Uterus (tissue), 4 donors: ENCODE measurements around the gene CD69. TPM values are rescaled to one million over a fixed set of nuclear protein-coding genes. Genes with fewer than 3 reads are reported as not detected.

Source experiments
- DNase-seq, 2 donors: peaks; one replicate each; pipeline ENCODE4 v3.0.0-alpha.2; 2019 to 2020
- H3K27ac ChIP-seq, 2 donors: fragments of 200-600 bp; sonication (generic); 1 replicate in 1 of 2; 2 replicates in 1 of 2; pipeline ENCODE4 v1.5.1; 2016 to 2018
- H3K27me3 ChIP-seq, 2 donors: fragments of 200-600 bp; sonication (generic); one replicate each; pipeline ENCODE4 v1.5.1; 2018 to 2019; ENCODE audit warnings: control low read depth in 1 of 2
- H3K36me3 ChIP-seq, 2 donors: fragments of 200-600 bp; sonication (generic); one replicate each; pipeline ENCODE4 v1.5.1; 2019; ENCODE audit warnings: control low read depth in 1 of 2
- H3K4me1 ChIP-seq, 2 donors: fragments of 200-600 bp; sonication (generic); one replicate each; pipeline ENCODE4 v1.5.1; 2018 to 2019; ENCODE audit warnings: control low read depth in 1 of 2
- H3K4me3 ChIP-seq, 2 donors: fragments of 200-600 bp; sonication (generic); 1 replicate in 1 of 2; 2 replicates in 1 of 2; pipeline ENCODE4 v1.5.1; 2018 to 2019; ENCODE audit warnings: mild to moderate bottlenecking in 1 of 2
- H3K9me3 ChIP-seq, 2 donors: fragments of 200-600 bp; sonication (generic); one replicate each; pipeline ENCODE4 v1.5.1; 2019; ENCODE audit warnings: control low read depth in 1 of 2
- POLR2A ChIP-seq, 2 donors: fragments of 450-650 bp; IDR thresholded peaks; one replicate each; pipeline ENCODE4 v1.6.1; 2016; ENCODE audit warnings: antibody characterized with exemption in 2 of 2, mild to moderate bottlenecking in 1 of 2, moderate library complexity in 1 of 2
- intact Hi-C: fragments of 100-400 bp; cut with DNase I; formaldehyde crosslinking; loops from one replicate; pipeline ENCODE4 v1.15.1; 2023; ENCODE audit warnings: low total_unique reads
- total RNA-seq, 4 donors: library from RNA; depleted of rRNA in 3 of 4; stranded (reverse); fragments of >200 nt in 3 of 4; gene quantifications; one replicate each; pipeline versions ENCODE4 v1.1.0 to v1.2.4, GENCODE V29; 2014 to 2023
- TF ChIP-seq, protein P1 (sequence below), 4 experiments: fragments of 200-600 bp in 2 of 4; fragments of 450-650 bp in 2 of 4; sonication (generic) in 2 of 4; IDR thresholded peaks; one replicate each; pipeline ENCODE4 v1.5.1; 2016 to 2019; ENCODE audit warnings: antibody characterized with exemption in 4 of 4, mild to moderate bottlenecking in 2 of 4, moderate library complexity in 1 of 4
- donor health status: DM: yes; HTN: yes; CAD: no.

The CD69 gene
- total RNA-seq, 4 donors from 2014 or later = 0.88 to 10.2 (median 2.9) TPM

DNA sequence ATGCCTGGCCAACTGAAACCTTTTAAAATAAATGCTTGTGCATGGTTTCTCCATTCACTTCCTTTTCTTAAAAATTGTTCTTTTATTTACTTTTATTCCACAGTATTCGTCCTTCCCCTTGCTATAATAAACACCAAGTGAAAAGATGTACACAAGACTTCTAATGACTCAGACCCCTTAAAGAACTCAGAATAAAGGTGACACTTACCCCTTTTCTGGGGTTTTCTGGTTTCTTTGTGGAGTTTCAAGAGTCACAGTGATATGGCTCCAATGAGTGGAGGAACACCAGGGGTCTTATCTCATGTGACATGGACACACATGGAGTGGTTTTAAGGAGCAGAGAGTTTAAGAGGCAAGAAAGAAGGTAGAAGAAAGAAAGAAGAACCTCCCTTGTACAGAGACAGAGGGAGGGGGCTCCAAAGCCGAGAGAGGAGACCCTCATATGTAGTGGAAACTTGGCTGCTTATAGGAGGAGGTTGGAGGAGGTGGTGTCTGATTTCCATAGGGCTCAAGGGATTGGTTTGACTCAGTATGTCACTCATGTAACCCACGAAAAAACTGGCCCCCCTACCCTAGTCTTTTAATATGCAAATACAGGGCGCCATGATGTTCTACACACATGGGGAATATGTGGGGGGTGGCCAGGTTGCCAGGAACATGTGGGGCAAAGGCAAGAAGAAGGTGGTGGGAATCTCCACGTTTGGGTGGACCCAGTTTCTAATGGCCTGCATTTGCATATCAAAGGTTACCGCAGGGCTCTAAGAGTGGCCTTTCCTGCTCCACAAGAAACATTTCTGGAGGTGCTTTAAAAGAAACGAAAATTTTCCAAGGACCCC is 22.1 kb upstream of the CD69 start:
- Histone ChIP-seq H3K27ac (no peak overlapping the region), H3K36me3 (no peaks in the 10 kb centered on the region), H3K9me3 (no peaks in the 10 kb centered on the region), H3K4me3 (no peak overlapping the region), H3K27me3 (no peaks in the 10 kb centered on the region), H3K4me1 (no peaks in the 10 kb centered on the region)
- TF ChIP-seq, protein P1, sequence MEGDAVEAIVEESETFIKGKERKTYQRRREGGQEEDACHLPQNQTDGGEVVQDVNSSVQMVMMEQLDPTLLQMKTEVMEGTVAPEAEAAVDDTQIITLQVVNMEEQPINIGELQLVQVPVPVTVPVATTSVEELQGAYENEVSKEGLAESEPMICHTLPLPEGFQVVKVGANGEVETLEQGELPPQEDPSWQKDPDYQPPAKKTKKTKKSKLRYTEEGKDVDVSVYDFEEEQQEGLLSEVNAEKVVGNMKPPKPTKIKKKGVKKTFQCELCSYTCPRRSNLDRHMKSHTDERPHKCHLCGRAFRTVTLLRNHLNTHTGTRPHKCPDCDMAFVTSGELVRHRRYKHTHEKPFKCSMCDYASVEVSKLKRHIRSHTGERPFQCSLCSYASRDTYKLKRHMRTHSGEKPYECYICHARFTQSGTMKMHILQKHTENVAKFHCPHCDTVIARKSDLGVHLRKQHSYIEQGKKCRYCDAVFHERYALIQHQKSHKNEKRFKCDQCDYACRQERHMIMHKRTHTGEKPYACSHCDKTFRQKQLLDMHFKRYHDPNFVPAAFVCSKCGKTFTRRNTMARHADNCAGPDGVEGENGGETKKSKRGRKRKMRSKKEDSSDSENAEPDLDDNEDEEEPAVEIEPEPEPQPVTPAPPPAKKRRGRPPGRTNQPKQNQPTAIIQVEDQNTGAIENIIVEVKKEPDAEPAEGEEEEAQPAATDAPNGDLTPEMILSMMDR (IDR thresholded peaks at IDR 0.05) = no peak
- no peak for TF ChIP-seq POLR2A (IDR thresholded peaks at IDR 0.05)
- no peak for DNase-seq
- intact Hi-C loops = no loop called here

DNA sequence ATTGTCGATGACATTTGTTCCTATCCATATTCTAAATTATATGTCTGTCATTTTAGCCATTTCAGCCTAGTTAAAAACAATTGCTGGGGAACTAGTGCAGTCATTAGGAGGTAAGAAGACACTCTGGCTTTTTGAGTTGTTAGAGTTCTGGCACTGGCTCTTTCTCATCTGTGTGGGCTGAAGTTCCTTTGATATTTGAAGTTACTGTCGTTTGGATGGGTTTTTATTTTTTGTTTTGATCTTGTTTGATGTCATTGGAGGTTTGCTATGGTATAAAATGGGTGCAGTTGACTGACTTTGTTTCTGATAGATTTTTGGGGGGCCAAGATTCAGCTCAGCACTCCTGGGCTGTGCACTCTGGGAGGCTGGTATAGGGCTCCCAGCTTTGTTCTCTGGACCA is 20.7 kb upstream of the CD69 start:
- Histone ChIP-seq H3K36me3 (no peaks in the 10 kb centered on the region), H3K4me1 (no peaks in the 10 kb centered on the region), H3K27ac (no peak overlapping the region), H3K9me3 (no peaks in the 10 kb centered on the region), H3K27me3 (no peaks in the 10 kb centered on the region), H3K4me3 (no peak overlapping the region)
- intact Hi-C loops = no loop called here
- no peak for DNase-seq
- TF ChIP-seq POLR2A (IDR thresholded peaks at IDR 0.05) = no peak
- TF ChIP-seq, protein P1 (IDR thresholded peaks at IDR 0.05) = no peak

DNA sequence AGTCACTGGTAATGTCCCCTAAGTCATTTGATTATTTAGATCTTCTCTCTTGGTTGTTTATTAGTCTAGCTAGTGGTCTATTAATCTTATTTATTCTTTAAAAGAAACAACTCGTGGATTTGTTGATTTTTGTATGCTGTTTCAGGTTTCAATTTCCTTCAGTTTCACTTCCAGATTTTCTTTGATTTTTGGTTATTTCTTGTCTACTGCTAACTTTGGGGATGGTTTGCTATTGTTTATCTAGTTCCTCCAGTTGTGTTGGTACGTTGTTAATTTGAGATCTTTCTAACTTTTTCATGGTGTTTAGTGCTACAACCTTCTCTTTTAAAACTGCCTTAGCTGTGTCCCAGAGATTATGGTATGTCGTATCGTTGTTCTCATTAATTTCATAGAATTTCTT is 18.5 kb upstream of the CD69 start:
- H3K36me3 ChIP-seq = no peaks in the 10 kb centered on the region
- no peaks in the 10 kb centered on the region for H3K9me3 ChIP-seq
- TF ChIP-seq, protein P1 (IDR thresholded peaks at IDR 0.05) = no peak
- no peak for TF ChIP-seq POLR2A (IDR thresholded peaks at IDR 0.05)
- no peak overlapping the region for H3K27ac ChIP-seq
- intact Hi-C loops = no loop called here
- DNase-seq = no peak
- no peak overlapping the region for H3K4me3 ChIP-seq
- no peaks in the 10 kb centered on the region for H3K4me1 ChIP-seq
- H3K27me3 ChIP-seq = no peaks in the 10 kb centered on the region

DNA sequence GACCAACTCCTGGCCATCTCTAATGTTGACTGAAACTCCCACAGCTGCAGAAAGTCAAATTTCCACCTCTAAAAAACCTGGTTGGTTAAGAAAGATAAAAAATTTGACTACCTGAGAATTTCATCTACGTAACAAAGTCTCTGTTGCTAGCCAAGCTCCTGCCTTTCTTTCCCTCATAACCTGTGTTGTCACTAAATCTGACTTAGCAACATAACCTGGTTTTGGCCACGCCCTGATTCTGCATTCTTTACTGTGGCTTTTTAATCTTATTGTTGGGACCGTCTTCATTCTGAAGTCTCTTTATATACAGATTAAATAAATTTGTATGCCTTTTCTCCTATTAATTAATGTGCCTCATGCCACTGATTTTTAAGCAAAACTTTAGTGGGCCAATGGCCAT is 16.1 kb upstream of the CD69 start:
- no peaks in the 10 kb centered on the region for H3K9me3 ChIP-seq
- H3K36me3 ChIP-seq = no peaks in the 10 kb centered on the region
- TF ChIP-seq, protein P1 (IDR thresholded peaks at IDR 0.05) = no peak
- TF ChIP-seq POLR2A (IDR thresholded peaks at IDR 0.05) = no peak
- no peaks in the 10 kb centered on the region for H3K4me1 ChIP-seq
- intact Hi-C loops = no loop called here
- H3K27ac ChIP-seq = no peak overlapping the region
- no peaks in the 10 kb centered on the region for H3K27me3 ChIP-seq
- no peak for DNase-seq
- H3K4me3 ChIP-seq = no peak overlapping the region

DNA sequence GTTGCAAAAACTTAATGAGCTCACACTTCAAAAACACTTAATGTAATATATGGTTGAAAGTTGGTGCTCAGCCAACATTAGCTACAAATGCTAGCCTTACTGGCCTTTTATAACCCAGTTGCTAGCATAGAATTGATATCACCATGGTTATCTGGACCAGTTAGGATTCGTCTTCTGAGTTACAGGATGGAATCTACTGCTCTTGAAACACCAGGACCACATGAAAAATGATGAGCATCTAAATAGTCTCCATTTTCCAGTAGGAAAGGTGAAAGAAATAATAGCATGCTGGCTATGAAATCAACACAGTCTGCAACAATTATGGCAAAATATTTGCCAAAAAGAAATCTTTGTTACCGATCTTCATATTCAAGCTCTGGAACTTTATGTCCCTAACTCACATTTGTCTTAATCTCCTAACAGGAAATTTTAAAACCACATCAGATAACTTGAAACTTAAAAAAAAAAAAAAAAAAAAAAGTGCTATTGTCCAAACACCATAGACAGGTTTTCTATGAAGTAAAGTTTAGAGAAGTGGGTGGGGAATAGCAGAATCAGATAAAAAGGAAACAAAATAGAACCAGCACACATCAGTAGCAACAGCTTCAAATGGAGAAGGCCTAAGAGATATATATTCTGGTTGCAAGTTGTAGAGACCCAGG is 12.6 kb upstream of the CD69 start:
- no peak overlapping the region for H3K4me3 ChIP-seq

More for the DNA sequence above, 12.6 kb upstream of the CD69 start:
- no peaks in the 10 kb centered on the region for H3K4me1 ChIP-seq
- no peaks in the 10 kb centered on the region for H3K9me3 ChIP-seq
- no peak overlapping the region for H3K27ac ChIP-seq
- intact Hi-C loops = no loop called here
- DNase-seq = no peak
- no peaks in the 10 kb centered on the region for H3K36me3 ChIP-seq
- no peaks in the 10 kb centered on the region for H3K27me3 ChIP-seq
- TF ChIP-seq POLR2A (IDR thresholded peaks at IDR 0.05) = no peak
- TF ChIP-seq, protein P1 (IDR thresholded peaks at IDR 0.05) = no peak
